HG03280 (cell line): ENCODE measurements around the gene COX15.
"Not testable (repeated sequence)": the region's sequence is repeated elsewhere in the genome, so short reads cannot be mapped to it uniquely, and the experiment has no call there.

Source experiments
- ATAC-seq: cut with Tn5 transposase; IDR thresholded peaks from one replicate; pipeline ENCODE4 v1.9.1; 2021; ENCODE audit warnings: mild to moderate bottlenecking, moderate library complexity; ENCODE audit not compliant: unreplicated experiment

The COX15 gene

GRCh38 chr10:99742254-99742653, 10.3 kb upstream of the COX15 start:
- ATAC-seq: no peak

- no peak for ATAC-seq
These were observed 9.1 kb upstream of the COX15 start for GRCh38 chr10:99740933-99741559.

GRCh38 chr10:99740260-99740659, 8.3 kb upstream of the COX15 start:
- ATAC-seq: no peak

- not testable (repeated sequence) for ATAC-seq
These were observed 2.2 kb upstream of the COX15 start for GRCh38 chr10:99734111-99734510.

- ATAC-seq: no peak
These were observed 1.4 kb upstream of the COX15 start for GRCh38 chr10:99733366-99733765.

DNA sequence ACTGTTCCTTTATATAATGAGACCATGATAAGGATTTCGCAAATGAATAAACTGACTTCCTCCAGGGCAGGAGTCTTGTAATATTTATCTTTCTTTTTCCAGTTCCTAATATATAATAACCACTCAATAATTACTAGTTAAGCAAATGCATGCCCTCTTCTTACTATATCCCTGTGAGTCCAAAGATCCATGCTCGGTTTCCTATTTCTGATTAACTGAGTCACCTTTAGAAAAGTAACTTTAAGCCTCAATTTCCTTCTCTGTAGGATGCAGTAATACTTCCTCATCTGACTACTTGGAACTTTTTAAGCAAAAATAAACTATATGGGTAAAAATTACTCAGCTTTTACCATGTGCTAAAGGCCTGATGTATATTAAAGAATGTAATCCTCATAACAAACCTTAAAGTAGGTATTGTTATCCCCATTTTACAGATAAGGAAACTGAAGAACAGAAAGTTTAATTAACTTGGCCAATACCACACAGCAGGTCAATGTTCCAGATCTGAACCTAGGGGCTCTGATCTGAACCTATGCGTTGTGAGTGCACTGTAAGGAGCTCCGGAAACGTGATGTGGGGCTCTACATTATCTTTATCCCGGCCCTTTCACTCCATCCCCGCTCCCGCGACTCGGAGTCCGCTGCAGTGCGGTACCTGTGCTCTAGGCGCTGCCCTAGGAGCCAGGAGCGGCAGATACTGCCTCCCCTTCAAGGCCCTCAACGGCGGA, 458 bp downstream of the COX15 start:
- no peak for ATAC-seq

GRCh38 chr10:99730026-99730425, 1.9 kb downstream of the COX15 start:
- no peak for ATAC-seq

GRCh38 chr10:99720387-99720786, 11.5 kb downstream of the COX15 start:
- ATAC-seq: no peak

DNA sequence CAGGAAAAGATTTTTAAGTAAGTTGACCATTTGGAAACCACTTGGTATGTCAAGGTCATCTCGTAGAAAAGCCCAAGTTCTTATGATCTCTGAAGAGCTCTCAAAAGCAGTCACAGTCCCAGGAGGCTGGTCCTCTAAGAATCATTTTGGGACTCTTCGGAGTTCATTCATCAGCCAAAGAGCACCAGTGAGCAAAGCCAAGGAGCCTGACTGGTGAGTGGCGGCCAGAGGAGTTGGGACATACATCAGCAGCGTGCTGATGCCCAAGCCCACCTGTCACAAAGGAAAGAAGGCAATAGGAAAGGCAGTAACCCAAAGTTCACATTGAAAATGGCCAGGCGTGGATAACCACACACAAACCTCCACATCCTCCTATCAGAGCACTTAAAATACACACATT, 17.5 kb downstream of the COX15 start:
- ATAC-seq: no peak

DNA sequence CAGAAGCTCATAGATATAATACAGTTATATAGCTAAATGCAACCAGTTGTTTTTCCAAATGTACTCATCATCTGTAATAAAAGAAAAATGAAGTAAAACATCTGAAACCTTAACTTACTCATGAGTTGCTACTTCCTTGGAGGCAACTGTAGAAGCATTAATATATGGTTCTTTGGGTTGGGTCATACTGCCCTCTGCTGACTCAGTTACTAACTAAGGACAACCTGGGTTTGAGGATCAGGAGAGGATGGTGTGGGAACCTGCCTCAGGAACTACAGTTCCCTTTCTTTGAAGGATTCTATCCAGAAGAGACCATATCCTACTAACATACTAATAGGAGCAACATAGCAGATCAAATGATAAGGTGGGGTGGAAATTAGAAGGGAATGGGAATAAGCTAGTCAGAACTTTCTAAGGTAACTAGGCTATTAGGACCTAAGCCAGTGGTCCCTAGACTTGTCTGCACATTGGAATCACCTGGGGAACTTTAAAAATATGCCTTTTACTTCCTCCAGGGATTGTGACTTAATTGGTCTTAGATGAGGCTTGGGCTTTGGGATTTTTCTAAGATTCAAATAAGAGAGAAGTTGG, 20.7 kb downstream of the COX15 start:
- ATAC-seq: peak; percentile 52

DNA sequence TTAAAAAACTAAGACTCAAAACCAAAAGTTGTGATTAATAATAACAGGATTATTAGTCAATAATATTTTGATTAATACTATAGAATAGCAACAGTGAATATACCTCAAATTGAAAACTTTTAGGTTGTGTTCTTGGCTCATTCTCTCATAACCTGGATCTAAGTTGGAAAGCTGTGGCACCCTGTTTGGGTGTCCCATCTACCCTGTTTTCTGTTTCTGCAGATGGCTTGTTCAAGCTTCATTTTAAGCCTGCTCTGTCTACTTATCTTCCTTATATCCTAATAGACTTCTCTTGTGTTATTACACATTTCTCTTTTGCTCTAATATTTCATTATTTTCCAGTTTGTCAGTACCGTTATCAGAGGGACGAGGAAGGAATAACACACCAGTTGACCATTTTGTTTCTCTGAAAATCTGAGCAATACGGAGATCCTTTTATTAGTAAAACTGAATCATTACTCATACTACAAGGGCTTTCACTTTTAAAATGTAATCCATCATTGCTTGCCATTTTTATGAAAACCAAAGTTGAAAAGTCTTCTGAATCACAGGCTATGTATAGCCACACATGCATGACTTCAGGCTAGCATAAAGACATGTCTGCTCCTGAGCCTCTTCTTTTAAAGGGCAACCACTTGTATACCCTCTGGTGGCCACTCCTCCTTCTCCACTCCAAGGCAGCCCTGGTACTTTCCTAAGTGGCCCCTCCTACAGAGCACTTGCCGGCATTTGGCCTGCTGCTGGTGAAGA, 22.3 kb downstream of the COX15 start:
- ATAC-seq: peak; percentile 57

DNA sequence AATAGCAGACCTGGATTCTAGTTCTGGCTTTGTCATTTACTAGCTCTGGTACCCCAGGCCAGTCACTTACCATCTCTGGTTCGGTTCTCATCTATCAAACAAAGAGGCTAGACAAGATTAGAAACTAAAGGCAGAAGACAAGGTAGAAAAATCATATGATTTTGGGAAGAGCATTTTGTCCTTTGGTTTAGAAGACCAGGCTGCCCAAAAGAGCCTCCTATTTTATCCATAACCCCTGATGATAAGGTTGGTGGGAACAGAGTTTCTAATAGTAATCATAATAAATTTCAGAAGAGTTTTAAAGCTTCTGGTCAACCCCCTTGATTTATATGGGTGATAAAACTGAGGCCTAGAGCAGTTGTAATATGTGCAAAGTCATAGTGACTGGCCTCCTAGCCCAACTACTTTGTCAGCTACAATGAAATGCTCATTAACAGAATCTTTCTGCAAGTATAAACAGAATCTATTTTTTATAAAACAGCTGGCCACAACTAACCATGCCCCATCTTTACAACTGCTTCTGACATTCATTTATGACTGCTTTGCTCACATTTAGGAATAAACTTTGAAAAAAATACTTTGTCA, 23.4 kb downstream of the COX15 start:
- ATAC-seq: no peak

DNA sequence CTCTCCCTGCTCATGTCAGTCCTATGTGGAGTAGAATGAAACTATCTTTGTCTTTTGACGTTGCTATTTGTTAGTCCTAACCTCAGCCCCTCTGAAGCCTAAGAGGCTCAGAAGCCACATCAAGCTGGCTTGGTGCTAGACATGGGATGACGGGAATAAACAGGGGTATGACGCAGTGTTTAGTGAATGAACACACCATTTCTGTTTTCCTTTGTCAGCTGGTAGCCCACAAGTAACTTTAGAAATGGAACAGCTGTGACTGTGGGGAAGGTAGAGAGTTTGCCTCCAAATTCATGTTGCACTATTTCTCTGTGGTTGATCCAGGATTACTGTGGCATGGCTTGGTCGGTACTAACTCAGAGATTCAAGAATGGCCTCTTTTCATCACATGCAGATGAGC, 31.3 kb downstream of the COX15 start:
- no peak for ATAC-seq

GRCh38 chr10:99698504-99699080, 33.3 kb downstream of the COX15 start:
- no peak for ATAC-seq

GRCh38 chr10:99695761-99696160, 36.2 kb downstream of the COX15 start:
- ATAC-seq: no peak

GRCh38 chr10:99693933-99694583, 37.9 kb downstream of the COX15 start:
- no peak for ATAC-seq

- ATAC-seq: no peak
These were observed 42.5 kb downstream of the COX15 start for GRCh38 chr10:99689461-99689860.

GRCh38 chr10:99685597-99685967, 46.3 kb downstream of the COX15 start:
- no peak for ATAC-seq

GRCh38 chr10:99682752-99683151, 49.2 kb downstream of the COX15 start:
- no peak for ATAC-seq
